T-helper 2 cell treated with Interferon-gamma antibody and Interleukin-4, amounts not matched to agents 100 ng/mL and 5 ng/mL, for 36 hours (primary cell): Measurements from ENCODE around the gene NDST1. TPM values are rescaled to one million over a fixed set of nuclear protein-coding genes. Genes with fewer than 3 reads are reported as not detected.

Experiments used
- intact Hi-C: fragments of 100-400 bp; cut with micrococcal nuclease; formaldehyde crosslinking; loops from one replicate; pipeline ENCODE4 v1.15.1; 2023
- total RNA-seq: library from RNA; stranded (reverse); gene quantifications from 2 replicates; pipeline ENCODE4 v1.2.3, GENCODE V29; 2022

The NDST1 gene
- total RNA-seq, 1 donor from 2014 or later, result 0.41 TPM

GRCh38 chr5:150565868-150566267 lies 57.9 kb downstream of the NDST1 start:
- intact Hi-C loops, result loop anchor here (10.0 kb wide), 1 partner anchor 599 kb away; no protein-coding TSS in a partner anchor

DNA sequence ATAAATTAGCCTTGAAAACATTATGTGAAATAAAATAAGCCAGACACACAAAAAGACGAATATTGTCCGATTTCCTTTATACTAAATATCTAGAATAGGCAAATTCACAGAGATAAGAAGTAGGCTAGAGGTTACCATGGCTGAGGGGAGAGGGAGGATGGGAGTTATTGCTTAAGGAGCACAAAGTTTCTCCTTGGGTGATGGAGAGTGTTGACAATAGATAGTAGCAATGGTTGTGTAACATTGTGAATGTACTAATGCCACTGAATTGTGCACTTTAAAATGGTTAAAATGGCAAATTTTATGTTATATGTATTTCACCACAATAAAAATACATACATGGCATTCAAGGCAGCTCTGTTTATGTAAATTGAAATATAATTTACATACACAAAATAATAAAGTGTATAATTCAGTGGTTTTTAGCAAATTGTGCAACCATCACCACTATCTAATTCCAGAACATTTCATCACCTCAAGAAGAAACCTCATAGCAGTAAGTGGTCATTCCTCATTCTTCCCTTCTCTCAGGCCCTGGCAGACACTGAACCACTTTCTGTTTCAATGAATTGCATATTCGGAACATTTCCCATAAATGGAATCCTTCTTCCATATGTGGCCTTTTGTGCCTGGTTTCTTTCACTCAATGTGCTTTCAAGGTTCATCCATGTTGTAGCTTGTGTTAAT lies 59.2 kb downstream of the NDST1 start:
- intact Hi-C loops, result loop anchor here (10.0 kb wide), 1 partner anchor 598 kb away; no protein-coding TSS in a partner anchor

DNA sequence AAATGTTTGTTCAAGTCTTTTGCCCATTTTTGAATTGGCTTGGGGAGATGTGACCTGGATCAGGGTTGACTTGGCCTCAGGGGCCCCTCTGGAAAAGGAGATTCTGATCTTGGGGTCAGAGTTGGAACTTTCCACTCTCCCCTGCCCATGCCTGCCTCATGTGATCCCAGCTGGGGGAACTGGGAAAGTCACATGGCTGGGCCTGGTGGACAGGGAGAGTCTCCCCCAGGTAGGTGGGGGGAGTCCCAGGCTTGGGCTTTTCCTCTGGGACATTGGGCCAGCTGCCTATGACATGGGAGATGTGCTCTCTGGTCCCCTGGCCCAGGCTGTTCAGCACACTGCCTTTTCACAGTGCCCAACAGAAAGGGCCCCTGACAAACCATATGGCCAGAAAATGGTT lies 60.7 kb downstream of the NDST1 start:
- intact Hi-C loops, result loop anchor here (10.0 kb wide), 1 partner anchor 596 kb away; no protein-coding TSS in a partner anchor

GRCh38 chr5:150570333-150570732 lies 62.4 kb downstream of the NDST1 start:
- intact Hi-C loops, result no loop called here

DNA sequence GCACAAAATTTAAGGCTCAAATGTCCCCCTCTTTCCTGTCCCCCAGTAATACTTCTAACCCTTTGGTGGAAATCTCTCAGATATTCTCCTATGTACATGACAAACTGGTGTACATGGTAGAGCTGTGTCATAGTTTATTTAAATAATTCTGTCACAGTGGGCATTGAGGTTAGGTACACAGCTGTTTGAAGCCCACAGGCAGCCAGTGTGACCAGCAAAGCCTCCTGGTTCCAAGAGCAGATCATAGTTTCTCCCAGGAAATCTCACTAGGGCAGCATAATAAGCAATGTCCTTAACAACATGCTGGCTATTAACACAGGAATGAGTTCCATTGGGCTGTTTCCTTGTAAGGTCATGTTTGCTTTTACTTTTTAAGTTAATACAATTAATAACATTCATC lies 63.9 kb downstream of the NDST1 start:
- intact Hi-C loops, result no loop called here

- intact Hi-C loops, result no loop called here
Observed at GRCh38 chr5:150573216-150573615, 65.3 kb downstream of the NDST1 start.

DNA sequence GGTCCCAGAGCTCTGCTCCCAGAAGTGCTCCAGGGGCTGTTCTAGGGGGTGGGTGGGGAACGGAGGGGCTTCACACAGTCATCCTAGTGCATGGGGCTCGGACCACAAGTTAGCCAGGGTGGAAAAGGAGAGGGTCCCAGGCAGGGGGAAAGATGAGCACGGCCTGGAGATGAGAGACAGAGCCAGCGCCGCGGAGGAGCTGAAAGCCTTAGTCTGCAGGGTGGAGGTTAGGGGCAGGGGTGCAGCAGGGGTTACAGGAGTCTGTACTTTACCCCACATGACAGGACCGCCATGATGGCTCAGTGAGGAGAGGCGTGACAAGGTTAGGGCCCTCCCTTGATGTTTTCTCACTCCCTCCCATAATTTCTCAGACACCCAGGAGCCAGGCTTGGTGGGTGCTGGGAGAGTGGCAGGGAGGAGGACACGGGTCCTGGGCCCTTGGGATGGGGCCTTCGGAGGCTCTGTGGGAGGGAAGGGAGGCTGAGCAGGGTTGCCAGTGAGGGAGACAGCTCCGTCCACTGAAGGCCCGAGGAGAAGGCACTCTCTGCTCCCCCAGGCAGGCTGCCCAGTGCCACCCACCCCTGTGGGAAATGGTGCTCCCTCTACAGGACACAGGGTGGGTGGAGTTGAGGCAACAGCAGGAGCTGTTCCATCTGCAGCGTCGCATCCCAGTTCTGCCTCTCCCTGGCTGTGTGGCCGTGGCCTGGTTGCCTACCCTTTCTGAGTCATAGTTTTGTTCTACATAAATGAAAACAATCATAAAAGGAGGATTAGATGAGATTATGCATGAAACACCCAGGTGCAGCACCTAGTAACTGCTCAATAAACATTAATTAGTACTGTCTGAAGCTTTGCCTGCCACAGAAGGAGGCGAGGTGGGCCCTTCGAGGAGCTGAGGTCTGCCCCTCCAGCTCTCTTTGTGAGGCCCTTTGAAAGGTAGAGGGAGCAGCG lies 66.2 kb downstream of the NDST1 start:
- intact Hi-C loops, result no loop called here

DNA sequence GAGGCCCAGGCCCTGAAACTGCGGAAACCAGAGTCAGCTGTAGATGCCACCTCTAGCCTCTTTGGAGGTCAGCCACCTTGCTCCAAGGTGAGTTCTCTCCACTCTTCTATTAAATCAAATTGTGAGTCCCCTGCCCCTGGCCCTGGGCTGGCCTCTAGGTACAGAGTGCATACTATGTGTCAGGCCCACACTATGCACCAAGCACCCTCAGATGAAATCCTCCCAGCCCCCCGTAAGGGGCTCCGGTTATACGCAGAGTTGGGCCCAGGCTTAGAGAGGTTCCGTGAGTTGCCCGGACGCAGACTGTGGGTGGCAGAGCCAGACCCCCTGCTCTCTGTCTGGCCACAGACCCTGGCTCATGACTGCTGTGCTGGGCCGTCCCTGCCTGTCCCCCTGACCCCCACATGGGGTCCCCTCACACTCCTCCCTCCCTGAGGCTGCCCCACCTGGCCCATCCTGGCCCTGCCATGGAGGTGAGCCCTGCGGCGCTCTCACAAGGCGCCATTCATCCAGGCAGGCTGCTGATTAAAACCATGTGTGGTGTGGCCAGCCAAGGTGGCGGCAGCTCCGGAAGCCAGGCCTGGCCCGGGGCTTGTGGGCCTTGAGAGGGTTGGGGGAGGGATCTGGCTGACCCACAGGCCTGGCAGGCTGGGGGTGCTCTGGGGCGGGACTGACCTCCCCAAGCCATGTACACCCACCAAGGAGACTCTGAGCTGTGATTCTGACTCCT lies 67.1 kb downstream of the NDST1 start:
- intact Hi-C loops, result no loop called here

- intact Hi-C loops, result no loop called here
Observed at GRCh38 chr5:150575745-150576448, 68.0 kb downstream of the NDST1 start.

- intact Hi-C loops, result no loop called here
Observed at GRCh38 chr5:150576449-150576949, 68.6 kb downstream of the NDST1 start.

GRCh38 chr5:150577378-150578139 lies 69.6 kb downstream of the NDST1 start:
- intact Hi-C loops, result no loop called here

DNA sequence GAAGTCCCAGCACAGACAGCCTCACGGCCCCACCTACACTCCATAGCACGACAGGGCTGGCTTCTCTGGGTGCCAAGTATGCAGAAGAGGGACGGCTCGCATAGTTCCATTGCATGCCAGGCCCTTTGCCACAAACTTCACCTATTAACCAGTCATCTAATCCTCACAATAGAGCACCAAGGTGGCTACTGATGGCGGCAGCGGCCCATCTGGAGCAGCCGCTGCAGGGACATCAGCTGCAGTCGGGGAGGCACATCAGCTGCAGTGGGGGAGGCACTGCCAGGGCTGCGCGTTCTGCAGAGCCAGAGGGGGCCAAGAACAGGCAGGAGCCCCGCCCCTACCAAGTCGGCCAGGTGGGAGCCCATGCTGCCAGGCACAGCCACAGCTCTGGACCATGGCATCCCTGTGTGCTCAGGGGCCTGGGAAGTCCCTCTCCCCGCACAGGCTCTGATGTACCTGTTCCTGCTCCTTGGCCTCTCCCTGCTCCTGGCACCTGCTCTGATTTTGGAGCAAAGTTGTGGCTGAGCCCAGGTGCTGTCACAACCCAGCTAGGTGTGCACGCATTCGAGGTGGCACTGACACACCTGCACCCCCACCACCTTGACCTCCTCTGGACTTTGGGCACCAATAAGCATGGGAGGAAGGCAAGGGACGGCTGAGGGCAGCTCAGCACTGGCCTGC lies 71.0 kb downstream of the NDST1 start:
- intact Hi-C loops, result no loop called here

GRCh38 chr5:150579462-150580400 lies 71.8 kb downstream of the NDST1 start:
- intact Hi-C loops, result no loop called here

- intact Hi-C loops, result no loop called here
Observed at GRCh38 chr5:150580917-150581316, 73.0 kb downstream of the NDST1 start.

GRCh38 chr5:150582241-150583109 lies 74.5 kb downstream of the NDST1 start:
- intact Hi-C loops, result no loop called here

DNA sequence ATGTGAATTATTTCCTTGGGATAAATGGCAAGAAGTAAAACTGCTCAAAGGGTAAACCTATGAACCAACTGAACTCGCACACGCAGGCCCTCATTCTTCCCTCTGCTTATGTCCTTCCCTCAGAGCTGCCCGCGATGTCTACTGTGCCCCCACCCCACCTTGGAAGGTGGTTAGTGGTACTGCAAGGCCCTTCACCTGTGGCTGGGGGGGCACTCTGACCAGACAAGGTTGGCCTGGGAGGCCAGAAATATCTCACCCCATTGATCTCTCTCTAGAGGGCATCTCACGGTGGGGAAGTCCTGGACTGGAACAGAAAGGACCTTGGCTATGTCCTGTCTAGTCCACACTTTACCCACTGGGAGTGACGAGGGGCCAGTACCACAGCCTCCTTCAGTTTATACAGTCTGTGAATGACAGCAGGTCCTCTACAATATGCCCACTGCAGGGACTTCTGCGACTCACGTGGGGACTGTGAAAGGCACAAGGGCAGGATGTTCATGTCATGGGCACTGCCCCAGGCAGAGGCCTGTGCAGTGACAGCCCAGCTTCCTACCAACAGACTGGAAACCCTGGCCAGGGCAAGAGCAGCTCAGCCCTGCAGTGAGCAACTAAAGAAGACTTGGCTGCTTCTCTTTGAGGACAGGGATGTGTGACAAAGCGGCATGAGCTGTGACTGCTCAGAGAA lies 75.8 kb downstream of the NDST1 start:
- intact Hi-C loops, result no loop called here
